ENCODE measurements around the gene KCNQ1. TPM values are rescaled to one million over a fixed set of nuclear protein-coding genes. Genes with fewer than 3 reads are reported as not detected.

The KCNQ1 gene
- polyA plus RNA-seq, 3 donors: 11.5 to 13.4 (median 12.7) TPM

DNA sequence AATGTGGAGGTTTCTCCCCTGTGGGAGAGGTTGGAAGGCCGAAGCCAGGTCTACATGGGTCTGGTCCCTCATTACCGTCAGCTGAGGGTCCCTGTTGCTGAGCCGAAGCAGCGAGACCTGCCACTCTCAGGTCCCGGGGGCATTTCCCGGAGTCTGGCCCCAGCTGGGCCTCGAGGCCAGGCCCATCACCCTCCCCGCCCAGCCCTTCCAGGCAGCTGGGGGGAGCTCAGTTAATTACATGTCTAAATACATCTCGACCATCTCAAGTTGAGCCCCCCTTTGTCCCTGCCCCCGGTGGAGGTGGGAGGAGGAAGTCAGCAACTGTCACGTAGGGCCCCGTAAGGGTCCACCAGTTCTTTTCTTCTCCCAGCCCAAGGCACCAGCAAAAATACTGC is 437.2 kb downstream of the KCNQ1 start:
- DNase-seq: no peak

DNA sequence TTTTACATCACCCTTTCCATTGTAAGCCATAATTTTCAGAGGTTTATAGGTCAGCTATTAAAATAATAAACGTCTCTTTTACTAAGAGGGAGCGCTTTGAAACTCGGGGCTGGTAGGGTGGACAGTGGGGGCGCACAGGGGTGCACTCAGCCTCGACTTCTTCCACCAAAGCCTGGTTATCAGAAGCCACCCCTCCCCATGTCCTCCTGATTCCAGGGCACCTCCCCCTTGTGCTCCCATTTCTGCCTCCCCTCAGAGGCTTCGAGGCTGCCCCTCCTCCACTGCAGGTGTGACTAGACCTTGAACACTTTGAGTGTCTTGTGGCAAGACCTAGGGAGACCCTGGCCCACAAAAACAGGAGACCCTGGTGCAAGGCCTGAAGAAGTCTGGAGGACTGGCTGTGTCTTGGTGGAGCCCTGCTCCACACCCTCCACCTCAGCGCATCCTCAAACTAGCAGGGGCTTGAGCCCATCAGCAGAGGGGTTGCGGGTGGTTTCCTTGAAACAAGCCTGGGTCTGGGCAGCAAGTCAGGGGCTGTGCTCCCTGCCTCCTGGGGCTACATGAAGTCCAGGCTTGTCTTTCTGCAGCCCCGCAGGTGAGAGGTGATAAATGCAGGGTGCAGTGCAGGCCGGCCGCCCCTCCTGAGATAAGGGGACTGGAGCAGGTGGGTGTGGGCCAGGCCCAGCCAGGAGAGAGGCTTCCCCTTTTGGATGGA is 437.7 kb downstream of the KCNQ1 start:
- DNase-seq: no peak

- DNase-seq: no peak
Measured at GRCh38 chr11:2883640-2883978, 438.8 kb downstream of the KCNQ1 start.

GRCh38 chr11:2883979-2884815 is 439.4 kb downstream of the KCNQ1 start:
- DNase-seq: no peak

DNA sequence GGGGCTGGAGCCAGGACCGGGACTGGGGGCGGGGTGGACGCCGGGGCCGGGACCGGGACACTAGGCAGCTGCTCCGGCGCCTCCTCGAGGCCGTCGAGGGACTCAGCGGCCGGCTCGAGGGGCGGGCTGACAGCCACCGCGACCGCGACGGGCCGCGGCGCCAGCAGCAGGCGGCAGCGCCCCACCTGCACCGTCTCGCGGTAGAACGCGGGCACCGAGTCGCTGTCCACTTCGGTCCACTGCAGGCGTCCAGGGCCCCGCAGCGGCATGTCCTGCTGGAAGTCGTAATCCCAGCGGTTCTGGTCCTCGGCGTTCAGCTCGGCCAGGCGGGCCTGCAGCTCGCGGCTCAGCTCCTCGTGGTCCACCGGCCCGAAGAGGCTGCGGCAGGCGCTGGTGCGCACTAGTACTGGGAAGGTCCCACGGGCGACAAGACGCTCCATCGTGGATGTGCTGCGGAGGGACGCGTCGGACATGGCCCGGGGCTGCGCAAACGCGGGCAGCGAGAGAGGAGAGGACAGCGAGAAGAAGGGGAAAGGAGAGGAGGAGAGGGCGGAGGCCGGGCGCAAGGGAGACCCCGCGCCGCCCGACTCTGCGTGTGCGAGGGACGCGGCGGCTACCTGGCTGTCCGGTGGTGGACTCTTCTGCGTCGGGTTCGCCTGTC is 440.3 kb downstream of the KCNQ1 start:
- DNase-seq: no peak

GRCh38 chr11:2885678-2886081 is 440.9 kb downstream of the KCNQ1 start, which contains the start of gene CDKN1C:
Gene CDKN1C (minus strand): TSS chr11:2885775. CDS start chr11:2885456, 319 bp downstream.
- DNase-seq: peak; percentile 92

DNA sequence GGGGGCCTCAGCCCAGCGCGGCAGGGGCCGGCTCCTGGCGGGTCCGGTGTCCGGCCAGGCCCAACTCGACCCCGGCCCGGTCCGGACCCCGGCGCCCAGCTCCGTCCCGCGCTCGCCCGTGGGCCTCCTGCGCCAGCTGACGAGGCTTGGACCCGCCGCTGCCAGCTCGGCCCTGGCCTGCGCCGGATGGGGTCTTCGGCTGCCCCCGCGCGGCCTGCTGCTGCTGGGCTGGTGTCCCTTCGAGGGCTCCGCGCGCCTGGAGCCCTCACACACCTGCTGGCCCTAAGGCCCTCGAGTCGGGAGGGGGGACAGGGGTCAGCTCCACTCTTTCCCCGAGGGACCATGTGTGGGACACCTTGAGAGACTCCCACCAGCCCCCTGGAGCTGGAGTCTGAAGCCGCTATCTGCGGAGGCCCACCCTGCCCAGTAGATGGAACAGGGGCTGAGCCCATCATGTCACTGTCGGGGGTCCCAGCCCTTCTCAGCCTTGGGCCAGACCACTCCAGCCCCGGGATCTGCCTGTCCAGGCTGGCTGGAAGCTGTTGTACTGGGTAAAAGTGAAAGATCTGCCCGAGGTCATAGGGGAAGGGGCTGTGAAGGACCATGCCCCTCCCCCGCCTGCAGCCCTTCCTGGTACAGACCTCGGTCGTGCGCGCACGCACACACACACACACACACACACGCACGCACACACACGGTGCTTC is 441.5 kb downstream of the KCNQ1 start:
- DNase-seq: no peak

- no peak for DNase-seq
Measured at GRCh38 chr11:2886936-2887335, 442.1 kb downstream of the KCNQ1 start.

DNA sequence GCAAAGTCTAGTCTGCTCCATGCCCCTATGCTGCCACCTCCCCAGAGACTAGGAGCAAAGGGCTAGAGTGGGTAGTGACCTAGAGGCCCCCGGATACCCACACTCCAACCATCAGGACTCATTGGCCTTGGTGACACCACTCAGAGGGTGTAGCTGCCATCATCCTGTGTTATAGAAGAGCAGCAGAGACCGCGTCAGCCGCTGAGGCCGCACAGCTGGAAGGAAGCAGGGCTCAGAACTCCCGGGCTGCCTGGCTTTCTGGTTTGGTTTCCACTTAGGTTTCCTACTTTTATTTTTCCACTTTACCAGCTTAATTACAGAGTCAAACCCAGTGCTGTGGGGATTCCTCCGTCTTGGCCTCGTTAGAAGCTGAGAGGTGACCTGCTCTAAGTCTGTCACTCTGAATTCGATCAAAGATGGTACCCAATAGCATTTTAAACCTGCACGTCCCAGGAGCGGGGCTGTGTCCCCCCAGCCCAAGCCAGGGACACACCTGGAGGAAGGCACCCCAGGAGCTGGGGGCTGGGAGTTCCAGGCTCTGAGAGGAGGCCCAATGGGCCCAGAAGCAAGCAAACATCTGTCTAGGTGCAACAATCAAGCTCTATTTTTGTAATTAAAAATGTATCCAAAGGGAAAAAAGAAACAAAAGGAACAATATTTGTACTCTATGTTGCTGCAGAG is 442.8 kb downstream of the KCNQ1 start:
- no peak for DNase-seq

DNA sequence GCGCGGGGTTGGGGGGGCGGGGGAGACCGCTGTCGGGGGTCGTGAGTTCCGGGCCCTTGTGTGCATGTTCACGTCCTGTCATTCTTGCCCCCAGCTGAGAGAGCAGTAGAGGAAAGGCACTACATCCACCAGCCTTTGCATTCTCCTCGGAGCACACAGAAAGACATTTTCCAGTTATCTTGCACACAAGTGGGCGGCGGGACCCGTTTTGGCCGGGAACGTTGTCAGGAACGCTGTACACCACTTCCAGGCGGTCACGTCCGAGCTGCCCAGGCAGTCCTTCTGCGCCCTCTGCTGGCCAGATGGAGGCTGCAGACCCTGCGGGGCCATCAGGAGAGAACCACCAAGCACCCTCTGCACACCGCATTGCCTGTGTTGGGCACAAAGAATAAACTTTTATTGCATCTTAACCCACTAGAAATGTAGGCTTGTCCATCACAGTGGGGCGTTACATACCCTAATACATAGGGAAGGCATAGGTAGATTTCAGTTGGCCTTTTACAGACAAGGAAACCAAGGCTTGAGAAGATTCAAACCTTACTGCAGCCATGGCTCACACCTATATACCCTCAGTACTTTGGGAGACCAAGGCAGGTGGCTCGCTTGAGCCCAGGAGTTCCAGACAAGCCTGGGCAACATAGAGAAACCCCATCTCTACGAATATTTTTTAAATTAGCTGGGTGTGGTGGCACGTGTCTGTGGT is 443.6 kb downstream of the KCNQ1 start:
- DNase-seq: peak; percentile 86

DNA sequence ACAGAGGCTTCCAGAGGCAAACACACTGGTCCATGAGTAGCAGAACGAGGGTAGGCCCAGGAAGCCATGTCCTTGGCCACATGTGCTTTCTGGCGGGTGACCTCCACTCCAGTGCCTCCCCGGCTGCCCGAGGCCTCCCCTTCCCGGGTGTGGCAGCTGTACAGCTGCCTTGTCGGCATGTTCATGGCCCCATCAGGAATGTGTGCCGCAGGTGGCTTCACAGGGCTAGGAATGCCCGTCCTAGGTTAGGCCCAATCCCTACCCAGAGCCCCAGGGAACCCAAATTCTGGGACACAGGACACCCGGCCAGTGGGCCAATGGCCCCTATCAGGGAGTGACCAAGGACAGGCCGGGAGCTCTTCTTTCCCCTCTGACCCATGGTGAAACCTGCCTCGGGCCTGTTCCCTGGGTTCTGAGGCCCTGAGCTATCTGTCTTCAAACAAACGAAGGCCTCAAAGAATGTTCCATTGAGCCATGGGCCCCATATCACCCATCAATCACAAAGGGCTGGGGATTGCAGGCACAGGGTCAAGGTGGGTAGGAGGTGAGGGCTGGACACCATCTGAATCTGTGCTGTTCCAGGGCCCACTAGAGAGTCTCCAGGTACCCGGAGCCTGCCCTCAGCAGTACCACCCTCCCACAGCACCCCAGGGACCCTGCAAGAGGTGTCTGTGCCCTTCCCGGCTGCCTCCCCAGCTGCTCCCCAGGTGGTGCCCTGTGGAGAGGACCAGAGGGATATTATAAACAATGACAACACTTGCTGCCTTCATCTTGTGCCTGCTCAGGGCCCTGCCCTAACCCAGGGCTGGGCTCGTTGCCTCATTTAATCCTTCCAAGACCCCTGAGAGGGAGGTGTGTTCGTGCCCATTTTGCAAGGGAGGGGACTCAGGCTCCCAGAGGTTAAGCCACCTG is 444.8 kb downstream of the KCNQ1 start:
- no peak for DNase-seq

DNA sequence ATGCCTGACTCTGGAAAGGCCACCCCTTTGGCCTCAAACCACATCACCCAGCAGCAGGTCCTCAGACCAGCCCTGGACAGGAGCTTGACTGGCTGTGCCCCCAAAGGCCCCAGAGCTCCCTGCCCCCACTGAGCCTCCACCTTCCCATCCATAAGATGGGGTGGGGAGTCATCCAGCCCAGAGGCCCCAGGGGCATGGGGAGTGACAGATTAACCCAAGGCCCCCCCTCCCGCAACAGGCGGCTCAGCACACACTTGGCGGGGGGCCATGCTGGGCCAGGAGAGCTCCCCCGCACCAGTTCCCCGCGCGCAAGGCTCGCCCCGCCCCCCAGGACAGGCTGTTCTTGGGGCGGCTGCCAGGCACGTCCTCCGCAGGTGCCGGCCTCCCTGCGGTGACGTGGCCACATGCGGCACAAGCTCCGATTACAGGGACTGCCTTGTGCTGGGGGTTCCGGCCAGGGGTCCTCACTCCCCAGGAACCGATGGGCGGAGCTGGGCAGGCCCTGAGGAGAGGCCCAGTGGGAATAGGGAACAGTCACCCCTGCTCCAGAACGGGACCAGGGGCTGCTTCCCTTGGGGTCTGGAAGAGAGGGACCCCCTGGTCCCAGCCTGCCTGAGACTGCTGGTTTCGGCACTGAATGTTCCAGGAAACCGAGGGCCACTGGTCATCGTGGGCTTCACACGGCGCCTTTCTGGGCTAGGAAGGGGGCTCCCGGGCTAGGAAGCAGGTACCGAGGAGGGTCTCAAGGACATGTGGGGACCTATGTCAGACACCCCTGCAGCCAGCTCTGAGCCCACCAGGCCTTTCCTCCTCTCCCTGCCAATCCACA is 445.9 kb downstream of the KCNQ1 start:
- DNase-seq: peak; percentile 66

DNA sequence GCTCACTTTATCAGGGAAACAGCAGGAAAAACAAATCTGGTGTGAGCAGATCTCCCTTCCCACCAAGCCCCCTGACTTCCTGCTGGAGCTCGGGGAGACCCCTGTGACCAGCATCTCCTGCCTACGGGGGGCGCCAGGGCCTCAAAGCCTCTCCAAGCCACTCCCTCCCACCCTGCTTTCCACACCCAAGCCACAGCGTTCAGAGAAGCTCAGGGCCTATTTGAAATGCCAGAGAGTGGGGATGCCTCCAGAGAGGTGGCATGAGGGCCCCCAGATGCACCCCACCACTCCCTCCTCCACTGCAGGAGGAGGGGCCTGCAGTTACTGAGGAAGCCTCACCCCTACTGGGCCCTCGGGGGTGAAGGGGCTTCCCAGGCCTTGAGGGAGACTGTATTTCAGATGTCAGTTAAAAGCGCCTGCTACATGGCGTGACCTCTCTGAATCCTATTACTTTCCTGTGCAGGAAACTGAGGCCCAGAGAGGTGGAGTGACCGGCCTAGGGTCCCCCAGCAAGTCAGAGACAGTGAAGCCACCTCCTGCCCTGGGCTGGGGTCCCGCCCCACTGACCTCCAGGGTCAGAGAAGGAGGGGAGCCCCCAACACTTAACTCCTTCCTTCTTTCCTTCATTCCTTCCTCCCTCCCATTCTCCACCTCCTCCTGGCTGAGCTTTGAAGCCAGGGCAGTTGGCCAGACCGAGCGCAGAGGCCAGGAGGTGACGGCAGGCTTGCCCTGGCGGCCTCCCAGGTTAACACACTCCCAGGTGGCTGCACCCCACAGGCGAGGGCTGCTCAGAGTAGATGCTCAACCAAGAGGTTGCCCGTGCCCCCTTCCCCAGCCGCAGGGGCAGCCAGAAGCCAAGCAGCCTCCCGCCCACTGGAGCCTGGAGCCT is 446.8 kb downstream of the KCNQ1 start:
- DNase-seq: no peak

DNA sequence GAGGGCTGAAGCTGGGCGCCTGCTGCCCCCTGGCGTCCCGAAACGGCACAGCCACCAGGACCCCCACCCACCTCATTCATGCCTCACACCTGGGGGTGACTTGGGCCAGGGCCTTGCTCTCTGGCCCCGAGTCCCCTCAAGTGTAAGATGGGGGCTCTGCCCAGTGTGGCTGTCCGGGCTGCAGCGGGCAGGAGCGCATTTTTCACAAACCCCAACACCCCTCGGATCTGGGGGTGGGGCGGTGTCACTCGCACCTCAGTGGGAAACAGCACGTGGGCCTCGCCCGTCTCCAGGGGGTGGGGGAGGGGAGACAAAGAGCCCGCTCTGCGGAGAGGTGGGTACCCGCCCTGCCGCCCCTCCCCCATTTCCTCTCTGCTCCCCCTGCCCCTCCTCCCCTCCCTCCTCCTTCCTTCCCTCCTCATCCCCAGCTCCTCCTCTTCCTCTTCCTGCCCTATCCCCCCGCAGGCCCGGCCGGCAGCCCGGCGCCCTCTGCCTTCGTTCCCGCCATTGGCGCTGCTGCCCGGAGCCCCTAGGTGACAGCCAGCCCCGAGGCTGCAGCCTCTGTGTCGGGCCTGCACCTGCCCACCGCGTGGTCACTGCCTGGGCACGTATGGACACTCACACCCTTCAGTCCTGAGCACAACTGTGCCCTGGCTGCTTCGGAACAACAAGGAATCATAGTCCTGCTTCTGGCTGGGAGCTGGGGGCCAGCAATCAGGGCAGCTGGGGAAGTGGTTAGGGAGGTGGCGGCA is 447.6 kb downstream of the KCNQ1 start:
- DNase-seq: no peak

DNA sequence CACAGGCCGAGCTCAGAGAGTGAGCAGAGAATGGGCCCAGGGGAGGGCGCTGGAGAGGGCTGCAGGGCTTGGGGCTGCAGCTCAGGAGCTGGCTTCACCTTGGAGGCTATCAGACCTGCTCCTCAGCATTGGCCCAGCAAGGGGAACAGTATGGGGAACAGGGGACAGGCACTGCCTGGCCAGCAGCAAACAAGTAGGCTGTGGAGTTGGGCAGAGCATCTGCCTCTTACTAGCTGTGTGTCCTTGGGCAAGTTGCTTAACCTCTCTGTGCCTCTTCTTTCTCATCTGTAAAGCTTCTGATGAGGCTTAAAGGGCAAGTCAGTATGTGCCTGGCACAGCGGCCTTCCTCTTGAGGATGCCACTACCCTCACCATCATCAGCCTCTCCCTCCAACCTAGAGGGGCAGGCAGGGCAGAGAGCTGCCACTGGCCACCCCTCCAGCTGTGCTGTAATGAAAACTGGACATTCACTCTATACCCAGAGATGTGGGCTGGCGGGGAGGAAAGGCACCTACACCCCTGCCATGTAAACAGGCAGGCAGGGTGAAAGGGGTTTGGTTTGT is 448.2 kb downstream of the KCNQ1 start:
- no peak for DNase-seq

GRCh38 chr11:2893935-2894334 is 449.1 kb downstream of the KCNQ1 start:
- DNase-seq: no peak

GRCh38 chr11:2896047-2896446 is 451.2 kb downstream of the KCNQ1 start:
- DNase-seq: no peak
